ENCODE data around the gene DNAJC18. TPM values are rescaled to one million over a fixed set of nuclear protein-coding genes. Genes with fewer than 3 reads are reported as not detected.

DNAJC18 gene
- total and polyA plus RNA-seq, 2 of the 4 experiments (the other 2 are of a cell fraction), result 8.5 to 11.1 TPM

DNA sequence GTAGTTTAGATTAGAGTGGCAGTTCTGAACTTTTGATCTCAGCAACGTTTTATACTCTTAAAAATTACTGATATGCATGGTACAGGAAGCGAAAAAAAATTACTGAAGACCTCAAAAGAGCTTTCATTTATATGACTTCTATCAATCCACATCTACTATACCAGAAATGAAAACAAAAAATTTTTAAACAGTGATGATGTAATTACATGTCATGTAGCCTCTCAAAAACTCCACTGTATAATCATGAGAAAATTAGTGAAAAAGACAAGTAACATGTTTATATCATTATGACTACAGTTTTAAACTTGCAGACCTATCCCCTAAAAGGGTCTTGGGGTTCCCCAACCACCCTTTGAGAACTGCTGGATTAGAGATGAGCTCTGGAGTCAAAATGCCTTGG is 9.3 kb downstream of the DNAJC18 start:
- Histone ChIP-seq H4K20me1 (ENCODE audit: insufficient read depth, low read length) (no peaks in the 10 kb centered on the region), H4K8ac (ENCODE audit: low read depth in 2 of 2, low read length in 2 of 2) (no peak overlapping the region), H2AK5ac (ENCODE audit: low read depth, low read length) (no peak overlapping the region), H2BK15ac (ENCODE audit: low read depth, low read length) (no peak overlapping the region), H4K91ac (ENCODE audit: insufficient read depth, low read depth, low read length) (no peak overlapping the region), H3K9me3 (ENCODE audit: control insufficient read depth, insufficient read depth, low read length) (no peaks in the 10 kb centered on the region), H3K27ac (ENCODE audit: insufficient read depth, low read length) (no peak overlapping the region), H3K56ac (ENCODE audit: extremely low read depth, insufficient read depth, low read length) (no peak overlapping the region), H3K27me3 (ENCODE audit: control insufficient read depth, insufficient read depth, low read length) (no peaks in the 10 kb centered on the region), H3K18ac (ENCODE audit: low read depth, low read length) (no peak overlapping the region), H2BK120ac (ENCODE audit: low read depth, low read length) (no peak overlapping the region), H3K4me2 (ENCODE audit: low read depth, low read length) (no peak overlapping the region), H3K36me3 (ENCODE audit: control insufficient read depth, insufficient read depth, low read length) (peaks cover 17% of the 10 kb centered on the region), H3K4me1 (ENCODE audit: control insufficient read depth, insufficient read depth, low read length) (peaks cover 2% of the 10 kb centered on the region; the same call in 1 of the 2 replicates), H3K23ac (ENCODE audit: low read depth, low read length) (no peak overlapping the region), H3K4me3 (ENCODE audit: insufficient read depth, low read depth, low read length) (no peak overlapping the region), H2AFZ (replicated peaks; ENCODE audit: low read length, poor library complexity) (no peak overlapping the region), H3K9ac (ENCODE audit: low read depth, low read length) (no peak overlapping the region), H3K9me1 (ENCODE audit: insufficient read depth, low read length) (0 out of 2 replicates have a peak, but pooled peaks cover 7% of the 10 kb centered on the region), H3K14ac (replicated peaks; ENCODE audit: low read depth, low read length) (no peak overlapping the region), H2BK5ac (ENCODE audit: low read depth, low read length, poor library complexity, severe bottlenecking) (no peak overlapping the region), H2AK9ac (replicated peaks; ENCODE audit: low read depth, low read length, poor library complexity) (no peak overlapping the region), H3K79me1 (ENCODE audit: low read depth in 1 of 2, low read length in 2 of 2) (no peaks in the 10 kb centered on the region; a peak in 1 of 4 replicates), H4K5ac (ENCODE audit: low read depth, low read length) (no peak overlapping the region), H3K4ac (ENCODE audit: low read depth, low read length) (no peak overlapping the region), H2BK20ac (ENCODE audit: low read depth, low read length) (no peak overlapping the region)
- dilution Hi-C loops (cut with HindIII; ENCODE audit: low sequenced_read_pairs, unreplicated experiment) (no loop called here), in situ Hi-C loops (cut with MboI; ENCODE audit: low sequenced_read_pairs) (no loop called here), intact Hi-C loops (cut with micrococcal nuclease) (no loop called here)
- CTCF ChIA-PET, result interaction anchor here (1.0 to 1.8 kb wide), 3 partner anchors 9 to 88 kb away, joined by 4 read pairs; partner anchors contain the start of gene DNAJC18
- WGBS, 2 experiments (ENCODE audit: extremely low coverage in 2 of 2, insufficient read length in 1 of 2), result no CpG with 5 or more reads among the region's 2 CpGs
- TF ChIP-seq RFX5 (IDR thresholded peaks at IDR 0.05; ENCODE audit: low read depth, low read length) (no peak), CEBPB (IDR thresholded peaks at IDR 0.05; ENCODE audit: low read depth, low read length) (no peak), FOS (IDR thresholded peaks at IDR 0.05; ENCODE audit: low read depth, low read length) (no peak), MXI1 (IDR thresholded peaks at IDR 0.05; ENCODE audit: borderline replicate concordance, low read depth, low read length) (no peak), RCOR1 (IDR thresholded peaks at IDR 0.05; ENCODE audit: insufficient replicate concordance, low read length) (no peak), BHLHE40 (IDR thresholded peaks at IDR 0.05; ENCODE audit: low read depth, low read length) (no peak), POLR2A (IDR thresholded peaks at IDR 0.05; ENCODE audit: low read depth, low read length) (no peak), MAZ (IDR thresholded peaks at IDR 0.05; ENCODE audit: borderline replicate concordance, low read depth, low read length) (no peak), MAFK (IDR thresholded peaks at IDR 0.05; ENCODE audit: low read depth, low read length) (no peak), NFE2L2 (IDR thresholded peaks at IDR 0.05; ENCODE audit: low read depth, low read length) (no peak), RAD21 (IDR thresholded peaks at IDR 0.05; ENCODE audit: low read length) (no peak), CHD1 (IDR thresholded peaks at IDR 0.05; ENCODE audit: low read depth, low read length) (no peak), SMC3 (IDR thresholded peaks at IDR 0.05; ENCODE audit: low read depth, low read length) (no peak)
- TF ChIP-seq, protein P1, sequence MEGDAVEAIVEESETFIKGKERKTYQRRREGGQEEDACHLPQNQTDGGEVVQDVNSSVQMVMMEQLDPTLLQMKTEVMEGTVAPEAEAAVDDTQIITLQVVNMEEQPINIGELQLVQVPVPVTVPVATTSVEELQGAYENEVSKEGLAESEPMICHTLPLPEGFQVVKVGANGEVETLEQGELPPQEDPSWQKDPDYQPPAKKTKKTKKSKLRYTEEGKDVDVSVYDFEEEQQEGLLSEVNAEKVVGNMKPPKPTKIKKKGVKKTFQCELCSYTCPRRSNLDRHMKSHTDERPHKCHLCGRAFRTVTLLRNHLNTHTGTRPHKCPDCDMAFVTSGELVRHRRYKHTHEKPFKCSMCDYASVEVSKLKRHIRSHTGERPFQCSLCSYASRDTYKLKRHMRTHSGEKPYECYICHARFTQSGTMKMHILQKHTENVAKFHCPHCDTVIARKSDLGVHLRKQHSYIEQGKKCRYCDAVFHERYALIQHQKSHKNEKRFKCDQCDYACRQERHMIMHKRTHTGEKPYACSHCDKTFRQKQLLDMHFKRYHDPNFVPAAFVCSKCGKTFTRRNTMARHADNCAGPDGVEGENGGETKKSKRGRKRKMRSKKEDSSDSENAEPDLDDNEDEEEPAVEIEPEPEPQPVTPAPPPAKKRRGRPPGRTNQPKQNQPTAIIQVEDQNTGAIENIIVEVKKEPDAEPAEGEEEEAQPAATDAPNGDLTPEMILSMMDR (conservative IDR thresholded peaks at IDR 0.05; ENCODE audit: low read depth, low read length), result no peak
- TF ChIP-seq, protein P2, sequence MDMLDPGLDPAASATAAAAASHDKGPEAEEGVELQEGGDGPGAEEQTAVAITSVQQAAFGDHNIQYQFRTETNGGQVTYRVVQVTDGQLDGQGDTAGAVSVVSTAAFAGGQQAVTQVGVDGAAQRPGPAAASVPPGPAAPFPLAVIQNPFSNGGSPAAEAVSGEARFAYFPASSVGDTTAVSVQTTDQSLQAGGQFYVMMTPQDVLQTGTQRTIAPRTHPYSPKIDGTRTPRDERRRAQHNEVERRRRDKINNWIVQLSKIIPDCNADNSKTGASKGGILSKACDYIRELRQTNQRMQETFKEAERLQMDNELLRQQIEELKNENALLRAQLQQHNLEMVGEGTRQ (IDR thresholded peaks at IDR 0.05; ENCODE audit: low read depth, low read length), result no peak
- TF ChIP-seq, protein P3, sequence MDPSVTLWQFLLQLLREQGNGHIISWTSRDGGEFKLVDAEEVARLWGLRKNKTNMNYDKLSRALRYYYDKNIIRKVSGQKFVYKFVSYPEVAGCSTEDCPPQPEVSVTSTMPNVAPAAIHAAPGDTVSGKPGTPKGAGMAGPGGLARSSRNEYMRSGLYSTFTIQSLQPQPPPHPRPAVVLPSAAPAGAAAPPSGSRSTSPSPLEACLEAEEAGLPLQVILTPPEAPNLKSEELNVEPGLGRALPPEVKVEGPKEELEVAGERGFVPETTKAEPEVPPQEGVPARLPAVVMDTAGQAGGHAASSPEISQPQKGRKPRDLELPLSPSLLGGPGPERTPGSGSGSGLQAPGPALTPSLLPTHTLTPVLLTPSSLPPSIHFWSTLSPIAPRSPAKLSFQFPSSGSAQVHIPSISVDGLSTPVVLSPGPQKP (IDR thresholded peaks at IDR 0.05; ENCODE audit: borderline replicate concordance, low read depth, low read length), result no peak
- POLR2A ChIA-PET (ENCODE audit: unreplicated experiment), result no interaction called here
- no TSS peak for BruUV-seq (replicated peaks)
- DNase-seq (no peak), ATAC-seq (ENCODE audit: low read depth) (no peak)
